HCT116 (cell line): Measurements from ENCODE around the gene KIF26A. TPM values are rescaled to one million over a fixed set of nuclear protein-coding genes. Genes with fewer than 3 reads are reported as not detected.

Source experiments
- ATAC-seq: fragments of 200-7000 bp; cut with Tn5 transposase; 2 replicates; pipeline ENCODE4 v1.9.1; 2020; ENCODE audit warnings: mild to moderate bottlenecking, moderate library complexity
- BruUV-seq: library from RNA; stranded (reverse); fragments of 400-500 nt; replicated peaks from 2 replicates; lab custom pipeline; 2021; lab: Mats Ljungman, UMichigan
- CTCF ChIA-PET: fragments of 300-600 bp; sonication (Branson Sonifier 250); formaldehyde crosslinking; loops from one replicate; lab custom pipeline; 2021; ENCODE audit warnings: antibody characterized with exemption; lab: Charles Lee
- POLR2A ChIA-PET: fragments of 300-600, 350-600 bp; sonication (Branson Sonifier 250); formaldehyde crosslinking; loops from one replicate; lab custom pipeline; 2021; ENCODE audit warnings: antibody characterized with exemption; lab: Charles Lee
- RAD21 ChIA-PET, 2 experiments: fragments of 300-600 bp; sonication (Branson Sonifier 250); formaldehyde crosslinking; loops; one replicate each; lab custom pipeline; 2023; ENCODE audit warnings: low total read pairs in 2 of 2; ENCODE audit not compliant: uncharacterized antibody in 2 of 2, unreplicated experiment in 2 of 2, low non-redundant PET in 1 of 2; lab: Charles Lee
- DNase-seq: peaks from one replicate; pipeline ENCODE4 v3.0.0-alpha.2; 2010; ENCODE audit warnings: low read depth, low spot score
- H2AFZ ChIP-seq: fragments of 200-600 bp; shearing (Covaris generic), sonication (generic); 2 replicates; pipeline ENCODE4 v1.6.1; 2017; ENCODE audit warnings: low read depth, mixed run types, mixed read lengths, antibody characterized with exemption, low read length; ENCODE audit not compliant: poor library complexity, severe bottlenecking
- H3K27ac ChIP-seq: 2 replicates; pipeline ENCODE4 v1.5.1; 2012; ENCODE audit warnings: low read depth, low read length
- H3K27me3 ChIP-seq: fragments of 200-600 bp; sonication (generic); 2 replicates; pipeline ENCODE4 v1.6.1; 2016; ENCODE audit warnings: mixed run types, low read length, mixed read lengths; ENCODE audit not compliant: insufficient read depth
- H3K36me3 ChIP-seq, 2 experiments: fragments of 200-500 bp in 1 of 2; fragments of 200-600 bp in 1 of 2; sonication (Bioruptor generic) in 1 of 2; sonication (generic) in 1 of 2; 2 replicates each; pipeline versions ENCODE4 v1.5.1 to v1.6.1; 2014 to 2016; ENCODE audit warnings: low read length in 2 of 2, inconsistent platforms in 1 of 2, mixed read lengths in 1 of 2, mixed run types in 1 of 2; ENCODE audit not compliant: insufficient read depth in 2 of 2, control insufficient read depth in 1 of 2
- H3K4me1 ChIP-seq, 2 experiments: fragments of 200-600 bp in 1 of 2; sonication (generic) in 1 of 2; 2 replicates each; pipeline versions ENCODE4 v1.5.1 to v1.6.1; 2012 to 2017; ENCODE audit warnings: low read length in 2 of 2, inconsistent platforms in 1 of 2, mild to moderate bottlenecking in 1 of 2, mixed read lengths in 1 of 2, mixed run types in 1 of 2, moderate library complexity in 1 of 2; ENCODE audit not compliant: insufficient read depth in 2 of 2, control insufficient read depth in 1 of 2
- H3K4me2 ChIP-seq: fragments of 200-600 bp; sonication (generic); 2 replicates; pipeline ENCODE4 v1.6.1; 2017; ENCODE audit warnings: mixed run types, low read length, mixed read lengths
- H3K4me3 ChIP-seq, 2 experiments: fragments of 200-600 bp in 1 of 2; sonication (generic) in 1 of 2; replicated peaks in 1 of 2; 2 replicates each; pipeline ENCODE4 v1.5.1; 2011 to 2016; ENCODE audit warnings: low read length in 2 of 2, control low read depth in 1 of 2, low read depth in 1 of 2, mild to moderate bottlenecking in 1 of 2, mixed read lengths in 1 of 2, mixed run types in 1 of 2
- H3K79me2 ChIP-seq: fragments of 200-600 bp; sonication (generic); 2 replicates; pipeline ENCODE4 v1.6.1; 2017; ENCODE audit warnings: mild to moderate bottlenecking, mixed run types, low read length, moderate library complexity, mixed read lengths; ENCODE audit not compliant: insufficient read depth
- H3K9ac ChIP-seq: fragments of 200-600 bp; sonication (generic); 2 replicates; pipeline ENCODE4 v1.6.1; 2016; ENCODE audit warnings: low read length, mixed read lengths
- H3K9me2 ChIP-seq: fragments of 200-600 bp; sonication (generic), shearing (Covaris generic); 2 replicates; pipeline ENCODE4 v1.6.1; 2017; ENCODE audit warnings: mixed run types, mild to moderate bottlenecking, moderate library complexity; ENCODE audit not compliant: insufficient read depth
- H3K9me3 ChIP-seq, 2 experiments: fragments of 200-500 bp in 1 of 2; fragments of 200-600 bp in 1 of 2; sonication (Bioruptor generic) in 1 of 2; sonication (generic) in 1 of 2; 2 replicates each; pipeline ENCODE4 v1.6.1; 2014 to 2017; ENCODE audit warnings: low read length in 2 of 2, mixed read lengths in 2 of 2, inconsistent platforms in 1 of 2, low read depth in 1 of 2, mild to moderate bottlenecking in 1 of 2, mixed run types in 1 of 2, moderate library complexity in 1 of 2; ENCODE audit not compliant: control insufficient read depth in 1 of 2, insufficient read depth in 1 of 2
- H4K20me1 ChIP-seq: fragments of 200-600 bp; sonication (generic), shearing (Covaris generic); 2 replicates; pipeline ENCODE4 v1.6.1; 2017; ENCODE audit warnings: mixed run types, mild to moderate bottlenecking, moderate library complexity; ENCODE audit not compliant: insufficient read depth
- CBX3 ChIP-seq: IDR thresholded peaks from 2 replicates; pipeline ENCODE4 v1.6.1; 2012; ENCODE audit warnings: low read depth
- CEBPB ChIP-seq: IDR thresholded peaks from 2 replicates; pipeline ENCODE4 v1.6.1; 2012; ENCODE audit warnings: low read depth
- EZH2 ChIP-seq: fragments of 200-600 bp; sonication (generic); IDR thresholded peaks from 2 replicates; pipeline ENCODE4 v1.6.1; 2017; ENCODE audit warnings: antibody characterized with exemption, mixed run types
- EZH2phosphoT487 ChIP-seq: fragments of 200-600 bp; IDR thresholded peaks from 2 replicates; pipeline ENCODE4 v1.6.1; 2018; ENCODE audit warnings: antibody characterized with exemption, borderline replicate concordance
- FOSL1 ChIP-seq: IDR thresholded peaks from 2 replicates; pipeline ENCODE4 v1.6.1; 2012; ENCODE audit warnings: low read depth
- JUND ChIP-seq: IDR thresholded peaks from 2 replicates; pipeline ENCODE4 v1.6.1; 2012
- POLR2A ChIP-seq: IDR thresholded peaks from 2 replicates; pipeline ENCODE4 v1.7.0; 2011; ENCODE audit warnings: borderline replicate concordance; ENCODE audit not compliant: insufficient read depth, insufficient read length; ENCODE audit errors: extremely low read depth
- POLR2AphosphoS5 ChIP-seq: IDR thresholded peaks from 2 replicates; pipeline ENCODE4 v1.6.1; 2011; ENCODE audit warnings: mild to moderate bottlenecking, low read depth, low read length, moderate library complexity
- RAD21 ChIP-seq: IDR thresholded peaks from 2 replicates; pipeline ENCODE4 v1.6.1; 2012; ENCODE audit warnings: low read depth, mild to moderate bottlenecking
- SP1 ChIP-seq: IDR thresholded peaks from 2 replicates; pipeline ENCODE4 v1.6.1; 2012; ENCODE audit warnings: low read depth
- SRF ChIP-seq: IDR thresholded peaks from 2 replicates; pipeline ENCODE4 v1.6.1; 2012; ENCODE audit warnings: low read depth
- ZNF274 ChIP-seq: fragments of 200-500 bp; sonication (Bioruptor generic); IDR thresholded peaks from 2 replicates; pipeline ENCODE4 v1.6.1; 2014; ENCODE audit warnings: mild to moderate bottlenecking, low read depth, low read length, inconsistent platforms
- intact Hi-C: fragments of 100-400 bp; cut with micrococcal nuclease; formaldehyde crosslinking; loops from 2 replicates; pipeline ENCODE4 v1.10.0; 2022
- total RNA-seq: library from RNA; stranded (reverse); gene quantifications from one replicate; pipeline ENCODE4 v1.2.1, GENCODE V29; 2021; ENCODE audit not compliant: unreplicated experiment
- TF ChIP-seq, protein P1 (sequence below): IDR thresholded peaks from 2 replicates; pipeline ENCODE4 v1.6.1; 2012; ENCODE audit warnings: low read depth
- TF ChIP-seq, protein P2 (sequence below): IDR thresholded peaks from 2 replicates; pipeline ENCODE4 v1.6.1; 2012
- TF ChIP-seq, protein P3 (sequence below): IDR thresholded peaks from 2 replicates; pipeline ENCODE4 v1.6.1; 2011; ENCODE audit warnings: mild to moderate bottlenecking, low read length, moderate library complexity; ENCODE audit not compliant: insufficient replicate concordance; ENCODE audit errors: extremely low read depth
- TF ChIP-seq, protein P4 (sequence below): IDR thresholded peaks from 2 replicates; pipeline ENCODE4 v1.6.1; 2012

Gene KIF26A
- total RNA-seq, 1 experiment from 2014 or later: 10.2 TPM

DNA sequence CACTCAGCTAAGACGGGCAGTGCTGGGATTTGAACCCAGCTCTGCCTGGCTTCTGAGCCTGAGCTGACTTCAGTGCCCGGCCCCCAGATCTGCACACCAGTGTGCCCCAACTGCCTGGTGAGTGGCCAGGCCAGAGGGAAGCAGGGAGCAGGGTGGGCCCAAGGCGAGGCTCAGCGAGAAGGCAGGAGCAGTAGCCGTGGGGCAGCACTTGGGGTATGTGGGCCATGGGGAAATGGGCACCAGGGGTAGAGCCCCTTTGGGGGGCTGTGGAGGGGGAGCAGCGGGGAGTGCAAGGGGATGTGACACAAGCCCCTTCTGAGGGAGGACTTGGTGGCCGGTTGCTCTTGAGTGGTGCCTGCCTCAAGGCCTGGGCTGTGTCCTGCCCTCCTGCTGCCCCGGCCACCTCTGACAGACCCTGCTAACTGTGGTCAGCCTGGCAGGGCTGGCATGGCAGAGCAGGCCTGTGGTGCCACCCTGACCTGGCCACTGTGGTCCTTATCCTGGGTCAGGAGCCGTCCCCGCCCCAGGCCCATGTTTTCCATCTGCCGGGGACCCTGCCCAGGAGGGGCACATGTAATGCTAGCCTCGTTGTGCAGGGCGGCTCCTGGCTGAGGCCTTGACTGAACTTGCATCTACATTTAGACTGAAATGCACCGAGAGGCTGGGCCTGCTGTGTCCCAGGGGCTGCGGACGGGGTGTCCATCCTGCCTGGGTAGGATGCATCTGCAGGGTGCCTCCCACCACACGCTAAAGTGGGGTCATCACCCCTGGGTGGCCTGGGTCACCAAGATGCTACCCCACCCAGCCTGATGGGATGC is 90.5 kb downstream of the KIF26A start:
- RAD21 ChIA-PET: no interaction called here
- no peak overlapping the region for H3K9ac ChIP-seq
- no TSS peak for BruUV-seq
- TF ChIP-seq, protein P1, sequence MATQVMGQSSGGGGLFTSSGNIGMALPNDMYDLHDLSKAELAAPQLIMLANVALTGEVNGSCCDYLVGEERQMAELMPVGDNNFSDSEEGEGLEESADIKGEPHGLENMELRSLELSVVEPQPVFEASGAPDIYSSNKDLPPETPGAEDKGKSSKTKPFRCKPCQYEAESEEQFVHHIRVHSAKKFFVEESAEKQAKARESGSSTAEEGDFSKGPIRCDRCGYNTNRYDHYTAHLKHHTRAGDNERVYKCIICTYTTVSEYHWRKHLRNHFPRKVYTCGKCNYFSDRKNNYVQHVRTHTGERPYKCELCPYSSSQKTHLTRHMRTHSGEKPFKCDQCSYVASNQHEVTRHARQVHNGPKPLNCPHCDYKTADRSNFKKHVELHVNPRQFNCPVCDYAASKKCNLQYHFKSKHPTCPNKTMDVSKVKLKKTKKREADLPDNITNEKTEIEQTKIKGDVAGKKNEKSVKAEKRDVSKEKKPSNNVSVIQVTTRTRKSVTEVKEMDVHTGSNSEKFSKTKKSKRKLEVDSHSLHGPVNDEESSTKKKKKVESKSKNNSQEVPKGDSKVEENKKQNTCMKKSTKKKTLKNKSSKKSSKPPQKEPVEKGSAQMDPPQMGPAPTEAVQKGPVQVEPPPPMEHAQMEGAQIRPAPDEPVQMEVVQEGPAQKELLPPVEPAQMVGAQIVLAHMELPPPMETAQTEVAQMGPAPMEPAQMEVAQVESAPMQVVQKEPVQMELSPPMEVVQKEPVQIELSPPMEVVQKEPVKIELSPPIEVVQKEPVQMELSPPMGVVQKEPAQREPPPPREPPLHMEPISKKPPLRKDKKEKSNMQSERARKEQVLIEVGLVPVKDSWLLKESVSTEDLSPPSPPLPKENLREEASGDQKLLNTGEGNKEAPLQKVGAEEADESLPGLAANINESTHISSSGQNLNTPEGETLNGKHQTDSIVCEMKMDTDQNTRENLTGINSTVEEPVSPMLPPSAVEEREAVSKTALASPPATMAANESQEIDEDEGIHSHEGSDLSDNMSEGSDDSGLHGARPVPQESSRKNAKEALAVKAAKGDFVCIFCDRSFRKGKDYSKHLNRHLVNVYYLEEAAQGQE: no peak
- TF ChIP-seq POLR2A: no peak
- TF ChIP-seq ZNF274: no peak
- TF ChIP-seq SRF: no peak
- TF ChIP-seq RAD21: no peak
- no peak for TF ChIP-seq EZH2
- TF ChIP-seq FOSL1: no peak
- no peak for TF ChIP-seq JUND
- TF ChIP-seq EZH2phosphoT487: no peak
- TF ChIP-seq CEBPB: no peak
- TF ChIP-seq, protein P2, sequence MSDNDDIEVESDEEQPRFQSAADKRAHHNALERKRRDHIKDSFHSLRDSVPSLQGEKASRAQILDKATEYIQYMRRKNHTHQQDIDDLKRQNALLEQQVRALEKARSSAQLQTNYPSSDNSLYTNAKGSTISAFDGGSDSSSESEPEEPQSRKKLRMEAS: no peak
- TF ChIP-seq SP1: no peak
- TF ChIP-seq, protein P3, sequence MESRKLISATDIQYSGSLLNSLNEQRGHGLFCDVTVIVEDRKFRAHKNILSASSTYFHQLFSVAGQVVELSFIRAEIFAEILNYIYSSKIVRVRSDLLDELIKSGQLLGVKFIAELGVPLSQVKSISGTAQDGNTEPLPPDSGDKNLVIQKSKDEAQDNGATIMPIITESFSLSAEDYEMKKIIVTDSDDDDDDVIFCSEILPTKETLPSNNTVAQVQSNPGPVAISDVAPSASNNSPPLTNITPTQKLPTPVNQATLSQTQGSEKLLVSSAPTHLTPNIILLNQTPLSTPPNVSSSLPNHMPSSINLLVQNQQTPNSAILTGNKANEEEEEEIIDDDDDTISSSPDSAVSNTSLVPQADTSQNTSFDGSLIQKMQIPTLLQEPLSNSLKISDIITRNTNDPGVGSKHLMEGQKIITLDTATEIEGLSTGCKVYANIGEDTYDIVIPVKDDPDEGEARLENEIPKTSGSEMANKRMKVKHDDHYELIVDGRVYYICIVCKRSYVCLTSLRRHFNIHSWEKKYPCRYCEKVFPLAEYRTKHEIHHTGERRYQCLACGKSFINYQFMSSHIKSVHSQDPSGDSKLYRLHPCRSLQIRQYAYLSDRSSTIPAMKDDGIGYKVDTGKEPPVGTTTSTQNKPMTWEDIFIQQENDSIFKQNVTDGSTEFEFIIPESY: no peak
- no peak for TF ChIP-seq POLR2AphosphoS5
- TF ChIP-seq CBX3: no peak
- TF ChIP-seq, protein P4, sequence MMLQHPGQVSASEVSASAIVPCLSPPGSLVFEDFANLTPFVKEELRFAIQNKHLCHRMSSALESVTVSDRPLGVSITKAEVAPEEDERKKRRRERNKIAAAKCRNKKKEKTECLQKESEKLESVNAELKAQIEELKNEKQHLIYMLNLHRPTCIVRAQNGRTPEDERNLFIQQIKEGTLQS: no peak
- TF ChIP-seq, all 23 proteins: peak for 0
- Histone ChIP-seq H3K27me3 (no peaks in the 10 kb centered on the region), H2AFZ (no peak overlapping the region), H3K27ac (no peak overlapping the region), H3K9me3 (peaks cover 0 to 24% of the 10 kb centered on the region in 2 experiments; a peak in 1 of 4 replicates), H3K4me2 (no peak overlapping the region), H3K4me3 (no peak overlapping the region), H3K79me2 (no peaks in the 10 kb centered on the region), H3K36me3 (no peaks in the 10 kb centered on the region), H4K20me1 (no peaks in the 10 kb centered on the region), H3K4me1 (peaks cover 15 to 24% of the 10 kb centered on the region in 2 experiments), H3K9me2 (no peaks in the 10 kb centered on the region)
- no peak for DNase-seq
- ChIA-PET CTCF (no interaction called here), POLR2A (no interaction called here)
- ATAC-seq: no peak
- intact Hi-C loops: no loop called here
